Stomach smooth muscle (tissue), 2 donors: ENCODE measurements around the gene ADGRG3.

ENCODE experiments used
- H3K27ac ChIP-seq: one replicate; pipeline ENCODE4 v1.7.0; 2013; ENCODE audit warnings: mild to moderate bottlenecking, low read length, inconsistent platforms
- H3K27me3 ChIP-seq, 2 donors: one replicate each; pipeline ENCODE4 v1.7.0; 2013; ENCODE audit warnings: low read length in 2 of 2; ENCODE audit not compliant: insufficient read depth in 2 of 2, control insufficient read depth in 1 of 2
- H3K36me3 ChIP-seq, 2 donors: one replicate each; pipeline ENCODE4 v1.7.0; 2013; ENCODE audit warnings: low read length in 2 of 2; ENCODE audit not compliant: control insufficient read depth in 2 of 2, insufficient read depth in 2 of 2
- H3K4me1 ChIP-seq: one replicate; pipeline ENCODE4 v1.7.0; 2013; ENCODE audit warnings: low read length; ENCODE audit not compliant: control insufficient read depth, insufficient read depth
- H3K4me3 ChIP-seq, 2 donors: one replicate each; pipeline ENCODE4 v1.7.0; 2013; ENCODE audit warnings: low read length in 2 of 2
- H3K9ac ChIP-seq, 2 donors: one replicate each; pipeline ENCODE4 v1.7.0; 2013; ENCODE audit warnings: low read length in 2 of 2, mild to moderate bottlenecking in 1 of 2
- H3K9me3 ChIP-seq, 2 donors: one replicate each; pipeline ENCODE4 v1.7.0; 2013; ENCODE audit warnings: low read length in 2 of 2; ENCODE audit not compliant: control insufficient read depth in 2 of 2
- donor health status: healthy.
- donor health status: Pancreatic carcinoma.

ADGRG3 gene

DNA sequence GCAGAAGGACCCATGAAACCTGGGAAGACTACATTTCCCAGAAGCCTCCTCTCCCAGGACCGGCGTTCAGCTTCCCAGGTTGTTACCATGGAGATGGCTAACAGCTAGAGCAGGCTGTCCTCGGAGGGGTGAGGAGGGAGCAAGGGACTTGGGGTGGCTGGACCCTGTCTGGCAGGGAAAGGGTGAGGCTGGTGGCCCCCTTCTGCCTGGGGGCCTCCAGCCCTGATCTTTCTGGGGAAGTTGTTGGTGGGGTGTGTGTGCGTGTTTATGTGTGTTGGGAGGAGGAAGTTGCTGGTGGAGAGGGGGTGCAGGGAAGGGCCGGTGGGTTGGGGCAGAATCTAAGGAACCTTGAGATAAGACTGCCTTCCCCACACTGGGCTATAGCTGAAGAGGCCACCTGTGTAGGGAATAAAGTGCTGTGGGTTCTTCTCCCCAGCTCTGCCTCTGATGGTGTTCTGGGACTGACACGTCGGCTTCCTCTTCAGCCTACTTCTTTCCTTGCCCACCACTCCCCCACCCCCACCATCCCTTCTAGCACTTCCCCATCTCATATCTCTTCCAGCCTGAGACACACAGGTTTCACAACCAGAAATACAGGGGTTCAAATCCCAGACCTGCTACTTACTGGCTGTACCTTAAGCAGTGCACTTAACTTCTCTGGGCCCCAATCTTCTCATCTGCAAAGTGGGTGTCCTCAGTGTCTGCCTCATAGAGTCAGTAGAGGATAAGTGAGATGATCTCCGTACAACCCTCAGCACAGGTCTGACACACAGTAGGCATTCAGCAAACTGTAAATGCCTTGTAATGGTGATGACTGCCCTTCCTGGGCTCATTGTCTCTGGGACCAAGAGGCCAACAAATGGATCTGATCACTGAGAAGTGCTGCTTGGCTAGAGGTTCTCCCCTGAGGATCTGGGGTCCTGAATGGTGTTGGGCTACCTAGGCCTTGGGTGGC lies 26.9 kb downstream of the ADGRG3 start, which contains the start of gene DRC7:
Gene DRC7 (plus strand): TSS at position 82 of the 955 bp plus-strand sequence. CDS start 3,144 bp downstream, outside the sequence.
- no peak within 1 kb of the TSS for H3K27ac ChIP-seq
- H3K9me3 ChIP-seq: peaks cover 0 to 6% of the 10 kb centered on the region in 2 donors
- H3K4me3 ChIP-seq: peak within 1 kb of the TSS in 1 of 2 donors; percentile 54
- H3K4me1 ChIP-seq: no peaks in the 10 kb centered on the region
- peaks cover 0 to 8% of the 10 kb centered on the region in 2 donors for H3K27me3 ChIP-seq
- H3K36me3 ChIP-seq: no peaks in the 10 kb centered on the region
- no peak within 1 kb of the TSS for H3K9ac ChIP-seq

DNA sequence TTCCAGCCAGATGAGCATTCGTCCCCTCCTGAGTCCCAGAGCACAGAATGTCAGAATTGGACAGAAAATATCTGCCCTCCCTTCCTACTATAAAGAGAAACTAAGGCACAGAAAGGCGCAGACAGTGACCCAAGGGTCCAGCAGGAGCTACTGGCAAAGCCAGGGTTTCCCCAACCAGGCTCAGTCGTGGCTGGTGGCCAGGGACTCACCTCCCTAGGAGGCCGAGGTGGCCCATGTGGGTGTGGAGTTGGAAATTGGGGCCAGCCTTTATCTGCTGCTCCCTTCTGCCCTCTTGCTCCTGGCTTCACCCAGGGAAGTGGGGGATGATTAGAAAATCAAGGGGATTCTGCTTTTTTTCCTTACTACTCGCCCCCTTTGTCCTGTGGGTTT lies 27.6 kb downstream of the ADGRG3 start:
- no peak overlapping the region for H3K4me3 ChIP-seq
- no peak overlapping the region for H3K27ac ChIP-seq
- no peaks in the 10 kb centered on the region for H3K36me3 ChIP-seq
- H3K4me1 ChIP-seq: no peaks in the 10 kb centered on the region
- H3K9ac ChIP-seq: no peak overlapping the region
- H3K27me3 ChIP-seq: peaks cover 0 to 4% of the 10 kb centered on the region in 2 donors
- H3K9me3 ChIP-seq: peaks cover 0 to 6% of the 10 kb centered on the region in 2 donors

DNA sequence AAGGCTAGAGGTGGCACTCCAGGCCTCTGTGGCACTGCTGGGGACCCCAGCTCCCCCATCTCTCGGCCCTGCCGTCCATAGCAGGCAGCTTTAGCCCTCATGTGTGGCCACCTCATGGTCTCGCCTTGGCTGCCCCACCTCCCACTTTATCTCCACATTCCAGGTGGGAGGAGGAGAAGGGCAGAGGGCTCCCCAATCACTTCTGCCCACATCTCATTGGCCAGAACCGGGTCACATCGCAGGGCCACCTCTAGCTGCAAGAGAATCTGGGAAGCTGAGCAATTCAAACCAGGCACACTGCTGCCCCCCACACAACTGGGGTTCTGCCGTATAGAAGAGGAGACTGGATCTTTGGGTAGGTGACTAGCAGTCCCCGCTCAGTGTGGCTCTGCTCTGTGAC lies 28.1 kb downstream of the ADGRG3 start:
- H3K36me3 ChIP-seq: no peaks in the 10 kb centered on the region
- no peak overlapping the region for H3K27ac ChIP-seq
- no peak overlapping the region for H3K4me3 ChIP-seq
- no peak overlapping the region for H3K9ac ChIP-seq
- peaks cover 0 to 6% of the 10 kb centered on the region in 2 donors for H3K9me3 ChIP-seq
- peaks cover 0 to 2% of the 10 kb centered on the region in 2 donors for H3K27me3 ChIP-seq
- H3K4me1 ChIP-seq: no peaks in the 10 kb centered on the region

DNA sequence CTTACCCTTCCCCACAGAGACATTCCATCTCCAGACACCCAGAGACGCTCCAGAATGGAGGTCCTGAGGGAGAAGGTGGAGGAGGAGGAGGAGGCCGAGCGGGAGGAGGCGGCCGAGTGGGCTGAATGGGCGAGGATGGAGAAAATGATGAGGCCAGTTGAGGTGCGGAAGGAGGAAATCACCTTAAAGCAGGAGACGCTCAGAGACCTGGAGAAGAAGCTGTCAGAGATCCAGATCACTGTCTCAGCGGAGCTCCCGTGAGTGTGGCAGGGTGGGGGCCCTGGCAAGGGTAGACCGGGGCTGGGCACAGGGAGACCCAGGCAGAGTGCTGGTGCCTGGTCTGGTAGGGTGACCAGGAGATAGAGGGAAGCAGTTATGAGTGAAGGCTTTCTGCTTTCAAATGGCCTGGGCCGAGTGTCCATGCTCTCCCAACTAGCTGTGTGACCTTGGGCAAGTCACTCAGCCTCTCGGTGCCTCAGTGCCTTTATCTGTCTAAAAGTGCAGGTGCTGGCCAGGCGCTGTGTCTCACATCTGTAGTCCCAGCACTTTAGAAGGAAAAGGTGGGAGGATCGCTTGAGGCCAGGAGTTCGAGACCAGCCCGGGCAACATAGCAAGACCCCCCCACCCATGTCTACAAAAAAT lies 29.9 kb downstream of the ADGRG3 start:
- no peak overlapping the region for H3K9ac ChIP-seq
- H3K4me1 ChIP-seq: no peaks in the 10 kb centered on the region
- H3K4me3 ChIP-seq: no peak overlapping the region
- no peaks in the 10 kb centered on the region for H3K36me3 ChIP-seq
- peaks cover 0 to under 1% of the 10 kb centered on the region in 2 donors for H3K9me3 ChIP-seq
- H3K27ac ChIP-seq: no peak overlapping the region
- no peaks in the 10 kb centered on the region for H3K27me3 ChIP-seq

DNA sequence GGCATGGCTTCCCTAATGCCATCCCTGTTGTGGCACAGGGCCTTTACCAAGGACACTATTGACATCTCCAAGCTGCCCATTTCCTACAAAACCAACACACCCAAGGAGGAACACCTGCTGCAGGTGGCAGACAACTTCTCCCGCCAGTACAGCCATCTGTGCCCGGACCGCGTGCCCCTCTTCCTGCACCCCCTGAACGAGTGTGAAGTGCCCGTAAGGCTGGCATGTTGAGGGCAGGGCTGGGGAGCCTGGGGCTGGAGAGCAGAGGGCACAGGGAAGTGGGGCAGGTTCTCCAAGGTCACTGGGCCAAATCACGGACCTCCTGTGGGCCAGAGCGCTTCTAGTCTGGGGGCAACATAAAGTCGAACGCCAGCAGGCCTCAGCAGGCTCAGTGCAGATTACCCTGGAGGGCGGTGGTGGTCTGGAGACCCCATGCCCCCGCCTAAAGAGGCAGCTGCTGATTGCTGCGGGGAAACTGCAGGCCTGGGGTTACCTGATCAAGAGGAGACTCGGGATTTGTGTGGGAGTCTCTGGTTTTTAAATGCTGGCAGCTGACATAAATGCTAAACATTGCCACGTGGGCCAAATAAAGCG lies 30.8 kb downstream of the ADGRG3 start:
- no peaks in the 10 kb centered on the region for H3K4me1 ChIP-seq
- H3K36me3 ChIP-seq: no peaks in the 10 kb centered on the region
- H3K9me3 ChIP-seq: no peaks in the 10 kb centered on the region
- no peak overlapping the region for H3K4me3 ChIP-seq
- no peak overlapping the region for H3K27ac ChIP-seq
- no peak overlapping the region for H3K9ac ChIP-seq
- H3K27me3 ChIP-seq: no peaks in the 10 kb centered on the region

DNA sequence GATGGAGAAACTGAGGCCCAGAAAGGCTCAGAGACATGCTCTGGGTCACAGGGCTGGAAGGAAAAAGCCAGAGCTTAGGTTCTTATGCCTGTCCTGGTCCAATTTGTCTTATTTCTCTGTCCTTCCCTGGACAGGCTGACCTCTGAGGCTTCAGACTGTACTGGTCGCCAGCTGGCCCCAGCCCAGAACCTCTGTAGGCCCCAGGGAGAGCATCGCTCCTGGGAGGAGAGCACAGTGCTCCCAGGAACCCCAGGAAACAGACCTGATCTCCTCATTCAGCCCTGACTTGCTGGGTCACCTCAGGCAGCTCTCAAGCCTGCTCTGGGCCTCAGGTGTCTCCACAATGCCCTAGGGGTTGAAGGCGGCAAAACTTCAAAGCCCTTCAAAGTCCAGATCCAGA lies 31.4 kb downstream of the ADGRG3 start:
- Histone ChIP-seq H3K27me3 (no peaks in the 10 kb centered on the region), H3K9me3 (no peaks in the 10 kb centered on the region), H3K4me1 (no peaks in the 10 kb centered on the region), H3K27ac (no peak overlapping the region), H3K4me3 (no peak overlapping the region), H3K9ac (no peak overlapping the region), H3K36me3 (no peaks in the 10 kb centered on the region)

- Histone ChIP-seq H3K4me3 (no peak overlapping the region), H3K36me3 (no peaks in the 10 kb centered on the region), H3K9ac (no peak overlapping the region), H3K27me3 (no peaks in the 10 kb centered on the region), H3K9me3 (no peaks in the 10 kb centered on the region), H3K4me1 (no peaks in the 10 kb centered on the region), H3K27ac (no peak overlapping the region)
These were observed 31.8 kb downstream of the ADGRG3 start for GRCh38 chr16:57699899-57700298.

GRCh38 chr16:57700781-57701551 lies 32.9 kb downstream of the ADGRG3 start:
- no peak overlapping the region for H3K27ac ChIP-seq
- no peaks in the 10 kb centered on the region for H3K9me3 ChIP-seq
- no peaks in the 10 kb centered on the region for H3K27me3 ChIP-seq

DNA sequence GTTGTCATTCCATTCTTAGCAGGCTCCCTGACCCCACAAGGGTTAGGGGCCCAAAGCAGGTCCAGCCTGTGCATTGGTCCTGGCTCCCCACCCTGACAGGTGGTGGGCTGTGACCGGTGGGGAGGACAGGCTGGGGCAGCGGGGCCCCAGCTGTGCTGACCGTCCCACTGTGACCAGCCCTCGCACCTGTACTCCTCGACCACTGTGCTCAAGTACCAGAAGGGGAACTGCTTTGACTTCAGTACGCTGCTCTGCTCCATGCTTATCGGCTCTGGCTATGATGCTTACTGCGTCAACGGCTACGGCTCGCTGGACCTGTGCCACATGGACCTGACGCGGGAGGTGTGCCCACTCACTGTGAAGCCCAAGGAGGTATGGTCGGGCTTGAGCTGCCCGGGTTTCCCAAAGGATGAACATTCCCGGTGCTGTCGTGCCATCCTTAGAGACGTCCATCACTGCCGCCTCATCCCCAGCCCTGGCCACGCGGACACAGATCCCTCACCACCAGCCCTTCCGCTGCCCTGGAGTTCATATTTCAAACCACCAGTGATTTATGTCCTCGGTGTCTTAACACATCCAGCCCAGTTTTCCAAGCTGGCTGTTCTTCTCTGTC lies 33.8 kb downstream of the ADGRG3 start:
- no peaks in the 10 kb centered on the region for H3K36me3 ChIP-seq
- no peak overlapping the region for H3K4me3 ChIP-seq
- no peaks in the 10 kb centered on the region for H3K4me1 ChIP-seq
- no peaks in the 10 kb centered on the region for H3K9me3 ChIP-seq
- H3K27ac ChIP-seq: no peak overlapping the region
- no peaks in the 10 kb centered on the region for H3K27me3 ChIP-seq
- no peak overlapping the region for H3K9ac ChIP-seq

More at GRCh38 chr16:57700781-57701551, 32.9 kb downstream of the ADGRG3 start:
- H3K36me3 ChIP-seq: no peaks in the 10 kb centered on the region
- H3K4me1 ChIP-seq: no peaks in the 10 kb centered on the region
- no peak overlapping the region for H3K9ac ChIP-seq
- H3K4me3 ChIP-seq: no peak overlapping the region
